Fibroblast of the aortic adventitia (primary cell): ENCODE data around the gene PPP2R5D. TPM values are rescaled to one million over a fixed set of nuclear protein-coding genes. Genes with fewer than 3 reads are reported as not detected.

Source experiments
- DNase-seq: peaks from one replicate; pipeline ENCODE4 v3.0.0-alpha.2; 2010; ENCODE audit warnings: low read depth
- H3K4me3 ChIP-seq: 2 replicates; pipeline ENCODE4 v1.5.1; 2011; ENCODE audit warnings: low read depth, mild to moderate bottlenecking, control low read depth, low read length, moderate library complexity
- total RNA-seq: library from RNA; depleted of rRNA; stranded (reverse); fragments of >200 nt; gene quantifications from 2 replicates; pipeline ENCODE4 v1.2.3, GENCODE V29; 2012; ENCODE audit warnings: low replicate concordance
- TF ChIP-seq, protein P1 (sequence below): IDR thresholded peaks from 2 replicates; pipeline ENCODE4 v1.5.1; 2011; ENCODE audit warnings: mild to moderate bottlenecking, low read length, control low read depth, inconsistent platforms; ENCODE audit not compliant: insufficient read depth

PPP2R5D gene
- 46.9 and 60.9 TPM in 2 replicates for total RNA-seq

GRCh38 chr6:42984001-42984923 lies at the start of gene PPP2R5D:
Gene PPP2R5D (plus strand): TSS chr6:42984570. CDS start chr6:42984678, 108 bp downstream.
- peak; percentile 99 for DNase-seq
- peak within 1 kb of the TSS; percentile 79 for H3K4me3 ChIP-seq
- TF ChIP-seq, protein P1, sequence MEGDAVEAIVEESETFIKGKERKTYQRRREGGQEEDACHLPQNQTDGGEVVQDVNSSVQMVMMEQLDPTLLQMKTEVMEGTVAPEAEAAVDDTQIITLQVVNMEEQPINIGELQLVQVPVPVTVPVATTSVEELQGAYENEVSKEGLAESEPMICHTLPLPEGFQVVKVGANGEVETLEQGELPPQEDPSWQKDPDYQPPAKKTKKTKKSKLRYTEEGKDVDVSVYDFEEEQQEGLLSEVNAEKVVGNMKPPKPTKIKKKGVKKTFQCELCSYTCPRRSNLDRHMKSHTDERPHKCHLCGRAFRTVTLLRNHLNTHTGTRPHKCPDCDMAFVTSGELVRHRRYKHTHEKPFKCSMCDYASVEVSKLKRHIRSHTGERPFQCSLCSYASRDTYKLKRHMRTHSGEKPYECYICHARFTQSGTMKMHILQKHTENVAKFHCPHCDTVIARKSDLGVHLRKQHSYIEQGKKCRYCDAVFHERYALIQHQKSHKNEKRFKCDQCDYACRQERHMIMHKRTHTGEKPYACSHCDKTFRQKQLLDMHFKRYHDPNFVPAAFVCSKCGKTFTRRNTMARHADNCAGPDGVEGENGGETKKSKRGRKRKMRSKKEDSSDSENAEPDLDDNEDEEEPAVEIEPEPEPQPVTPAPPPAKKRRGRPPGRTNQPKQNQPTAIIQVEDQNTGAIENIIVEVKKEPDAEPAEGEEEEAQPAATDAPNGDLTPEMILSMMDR = no peak

- TF ChIP-seq, protein P1 = no peak
- DNase-seq = no peak
- H3K4me3 ChIP-seq = no peak overlapping the region
Observed at GRCh38 chr6:42935322-42935721, 49.0 kb upstream of the PPP2R5D start.

DNA sequence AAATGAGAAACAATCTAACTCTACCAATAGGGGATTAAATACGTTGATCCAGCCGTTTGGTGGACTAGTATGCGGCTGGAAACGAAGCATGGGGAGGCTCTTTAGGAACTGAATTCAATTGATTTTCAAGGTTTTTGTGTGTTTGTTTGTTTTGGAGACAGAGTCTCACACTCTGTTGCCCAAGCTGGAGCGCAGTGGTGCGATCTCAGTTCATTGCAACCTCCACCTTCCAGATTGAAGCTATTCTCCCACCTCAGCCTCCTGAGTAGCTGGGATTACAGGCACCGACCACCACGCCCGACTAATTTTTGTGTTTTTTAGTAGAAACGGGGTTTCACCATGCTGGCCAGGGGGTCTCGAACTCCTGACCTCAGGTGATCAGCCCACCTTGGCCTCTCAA lies 48.0 kb upstream of the PPP2R5D start:
- DNase-seq = no peak
- no peak overlapping the region for H3K4me3 ChIP-seq
- TF ChIP-seq, protein P1 = no peak

DNA sequence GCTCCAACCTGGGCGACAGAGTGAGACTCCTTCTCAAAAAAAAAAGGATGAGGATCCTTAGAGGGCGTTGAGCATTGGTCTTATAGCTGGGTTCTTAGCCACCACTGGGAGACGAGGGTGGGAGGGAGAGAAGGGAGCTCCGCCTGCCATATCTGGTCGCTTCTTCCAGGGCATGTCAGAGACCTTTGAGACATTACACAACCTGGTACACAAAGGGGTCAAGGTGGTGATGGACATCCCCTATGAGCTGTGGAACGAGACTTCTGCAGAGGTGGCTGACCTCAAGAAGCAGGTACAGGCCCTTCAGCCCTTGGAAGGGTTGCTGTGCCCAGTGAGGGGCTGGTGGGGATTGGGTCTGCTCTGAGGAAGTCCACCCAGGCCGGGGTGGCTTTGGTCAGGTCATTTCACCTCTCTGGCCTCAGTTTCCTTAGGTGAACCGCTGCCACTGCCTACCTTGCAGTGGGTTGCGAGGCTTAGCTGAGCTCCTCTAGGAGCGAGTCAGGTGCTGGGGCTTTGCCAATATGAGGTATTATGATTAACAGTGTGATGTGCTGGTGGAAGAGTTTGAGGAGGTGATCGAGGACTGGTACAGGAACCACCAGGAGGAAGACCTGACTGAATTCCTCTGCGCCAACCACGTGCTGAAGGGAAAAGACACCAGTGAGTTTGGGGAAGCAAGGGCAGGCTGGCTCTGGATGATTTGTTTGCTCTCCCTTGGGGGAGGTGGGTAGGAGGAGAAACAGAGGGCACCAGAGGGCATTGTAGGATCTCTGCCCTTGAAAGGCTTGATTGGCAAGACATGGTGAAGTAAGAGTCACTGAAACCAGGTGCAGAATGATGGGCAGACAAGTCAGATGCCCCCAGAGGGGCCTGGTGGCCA lies 46.6 kb upstream of the PPP2R5D start:
- TF ChIP-seq, protein P1 = no peak
- no peak overlapping the region for H3K4me3 ChIP-seq
- no peak for DNase-seq

DNA sequence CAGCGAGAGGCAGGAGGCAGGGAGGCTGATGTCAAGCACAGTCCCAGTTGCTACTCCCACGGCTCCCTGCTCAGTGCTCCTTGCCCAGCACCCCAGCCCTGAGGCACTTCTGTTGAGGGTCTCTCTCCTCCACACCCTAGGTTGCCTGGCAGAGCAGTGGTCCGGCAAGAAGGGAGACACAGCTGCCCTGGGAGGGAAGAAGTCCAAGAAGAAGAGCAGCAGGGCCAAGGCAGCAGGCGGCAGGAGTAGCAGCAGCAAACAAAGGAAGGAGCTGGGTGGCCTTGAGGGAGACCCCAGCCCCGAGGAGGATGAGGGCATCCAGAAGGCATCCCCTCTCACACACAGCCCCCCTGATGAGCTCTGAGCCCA lies 46.0 kb upstream of the PPP2R5D start:
- no peak overlapping the region for H3K4me3 ChIP-seq
- TF ChIP-seq, protein P1 = no peak
- DNase-seq = no peak

DNA sequence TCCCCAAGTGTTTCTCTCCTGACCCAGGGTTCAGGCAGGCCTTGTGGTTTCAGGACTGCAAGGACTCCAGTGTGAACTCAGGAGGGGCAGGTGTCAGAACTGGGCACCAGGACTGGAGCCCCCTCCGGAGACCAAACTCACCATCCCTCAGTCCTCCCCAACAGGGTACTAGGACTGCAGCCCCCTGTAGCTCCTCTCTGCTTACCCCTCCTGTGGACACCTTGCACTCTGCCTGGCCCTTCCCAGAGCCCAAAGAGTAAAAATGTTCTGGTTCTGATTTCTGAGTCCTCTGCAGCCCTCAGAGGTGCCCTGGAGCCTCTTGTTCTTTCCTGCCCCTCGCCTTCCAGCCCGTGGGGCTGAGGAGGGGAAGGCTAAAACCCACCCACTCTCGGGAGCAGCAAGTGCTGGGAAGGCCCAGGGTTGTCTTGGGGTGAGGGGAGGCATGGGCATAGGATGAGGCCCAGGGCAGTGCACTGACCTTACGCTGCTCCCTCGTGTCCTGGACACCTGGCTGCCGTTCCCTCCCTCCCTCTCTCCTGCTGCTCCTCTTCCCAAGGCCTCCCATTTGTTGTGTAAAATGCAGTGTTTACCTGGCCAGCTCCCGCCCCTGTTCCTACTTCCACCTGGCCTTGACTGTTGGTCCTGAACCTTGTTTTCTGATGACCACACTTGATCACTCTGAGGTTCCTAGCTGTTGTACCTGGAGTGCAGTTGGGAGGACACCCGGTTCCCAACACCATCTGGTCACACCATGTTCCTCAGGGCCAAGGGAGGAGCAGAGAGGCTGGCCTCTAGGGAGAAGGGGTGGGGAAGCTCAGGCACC lies 45.2 kb upstream of the PPP2R5D start:
- H3K4me3 ChIP-seq = no peak overlapping the region
- DNase-seq = no peak
- TF ChIP-seq, protein P1 = no peak
